ENCODE data around the gene CEP41.
"Not testable (repeated sequence)": the region's sequence is repeated elsewhere in the genome, so short reads cannot be mapped to it uniquely, and the experiment has no call there.

CEP41 gene

DNA sequence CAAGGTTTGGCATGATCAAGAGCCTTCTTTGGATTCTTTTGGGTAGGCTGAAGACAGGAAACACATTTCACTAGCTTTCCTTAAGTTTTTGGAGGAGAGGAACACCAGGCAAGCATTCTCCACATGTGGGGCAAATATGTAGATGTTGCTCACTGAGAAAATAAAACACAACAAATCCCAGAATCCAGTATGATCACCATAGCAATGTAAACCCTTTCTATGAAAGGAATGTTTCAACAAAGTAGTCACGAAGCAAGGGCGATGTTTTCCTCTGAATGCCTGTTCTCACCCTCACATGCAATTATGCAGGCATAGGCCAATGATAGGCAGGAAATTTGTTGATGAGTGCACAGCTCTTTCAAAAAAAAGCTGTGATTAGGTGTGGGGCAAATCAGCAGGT is 20.5 kb upstream of the CEP41 start:
- DNase-seq (ENCODE audit: low read depth in 2 of 2), result no peak

DNA sequence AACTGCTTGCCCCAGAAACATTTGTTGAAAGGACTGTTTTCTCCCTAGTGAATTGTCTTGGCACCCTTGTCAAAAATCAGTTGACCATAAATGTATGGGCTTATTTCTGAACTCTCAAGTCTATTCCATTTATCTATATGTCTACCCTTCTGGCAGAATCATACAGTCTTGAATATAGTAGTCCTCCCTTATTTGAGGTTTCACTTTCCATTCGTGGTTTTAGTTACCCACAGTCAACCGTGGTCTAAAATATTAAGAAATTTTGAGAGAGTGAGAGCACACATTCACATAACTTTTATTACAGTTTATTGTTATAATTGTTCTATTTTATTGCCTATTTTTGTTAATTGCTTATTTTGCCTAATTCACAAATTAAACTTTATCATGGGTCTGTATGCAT is 17.4 kb upstream of the CEP41 start:
- DNase-seq (ENCODE audit: low read depth in 2 of 2), result no peak

DNA sequence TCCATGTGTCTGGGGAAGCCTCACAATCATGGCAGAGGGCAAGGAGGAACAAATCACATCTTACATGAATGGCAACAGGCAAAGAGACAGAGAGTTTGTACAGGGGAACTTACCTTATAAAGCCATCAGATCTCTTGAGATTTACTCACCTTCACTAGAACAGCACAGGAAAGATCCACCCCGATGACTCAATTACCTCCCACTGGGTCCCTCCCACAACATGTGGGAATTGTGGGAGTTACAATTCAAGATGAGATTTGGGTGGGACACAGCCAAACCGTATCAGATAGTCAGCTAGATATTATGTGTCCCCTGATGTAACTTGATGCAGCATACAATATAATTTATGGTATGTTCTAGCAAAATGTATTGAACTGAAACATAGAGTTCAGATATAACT is 14.1 kb upstream of the CEP41 start:
- no peak for DNase-seq (ENCODE audit: low read depth in 2 of 2)

DNA sequence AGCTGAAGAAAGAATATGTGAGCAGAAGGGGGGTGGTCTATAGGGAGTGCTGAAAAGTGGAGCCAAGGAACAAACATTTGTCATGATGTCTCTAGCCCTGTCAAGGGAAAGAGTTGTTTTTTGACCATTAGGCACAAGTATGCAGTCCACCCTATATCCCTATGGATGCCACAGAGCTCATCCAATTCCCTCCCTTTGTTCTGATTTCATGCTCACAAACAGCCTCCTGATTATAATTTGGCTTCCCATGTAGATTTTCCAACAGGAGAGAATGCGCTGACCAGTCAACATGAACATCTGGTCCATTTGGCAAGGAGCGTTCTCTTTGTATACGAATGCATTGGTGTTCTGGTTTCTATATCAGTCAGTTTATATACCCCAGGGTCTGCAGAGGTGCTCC is 12.1 kb upstream of the CEP41 start:
- no peak for DNase-seq (ENCODE audit: low read depth in 2 of 2)

DNA sequence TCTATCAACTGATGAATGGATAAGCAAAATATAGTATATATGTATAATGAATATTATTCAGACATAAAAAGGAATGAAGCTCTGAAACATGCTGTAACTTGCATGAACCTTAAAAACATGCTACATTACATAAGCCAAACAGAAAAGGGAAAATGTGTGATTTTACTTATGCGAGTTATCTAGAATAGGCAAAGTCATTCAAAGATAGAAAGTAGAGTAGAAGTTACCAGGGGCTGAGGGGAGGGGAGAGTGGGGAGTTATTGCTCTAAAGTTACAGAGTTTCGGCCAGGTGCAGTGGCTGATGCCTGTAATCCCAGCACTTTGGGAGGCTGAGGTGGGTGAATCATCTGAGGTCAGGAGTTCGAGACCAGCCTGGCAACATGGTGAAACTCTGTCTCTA is 10.5 kb upstream of the CEP41 start:
- DNase-seq (ENCODE audit: low read depth in 2 of 2), result not testable (repeated sequence)

DNA sequence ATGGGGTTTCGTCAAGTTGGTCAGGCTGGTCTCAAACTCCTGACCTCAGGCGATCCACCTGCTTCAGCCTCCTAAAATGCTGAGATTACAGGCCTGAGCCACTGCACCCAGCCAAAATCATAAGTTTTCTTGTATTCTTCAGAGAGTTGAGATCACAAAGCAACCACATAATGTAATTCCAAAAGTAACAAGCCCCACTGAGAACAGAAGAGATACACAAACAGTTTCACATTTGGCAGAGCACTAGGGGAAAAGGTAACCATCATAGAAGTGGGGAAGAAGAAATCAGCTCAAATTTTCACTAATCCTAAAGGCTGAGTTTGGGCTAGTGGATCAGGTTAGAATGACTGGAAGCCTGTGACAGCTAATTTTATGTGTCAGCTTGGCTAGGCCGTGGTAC is 5.4 kb upstream of the CEP41 start:
- DNase-seq (ENCODE audit: low read depth in 2 of 2), result no peak

DNA sequence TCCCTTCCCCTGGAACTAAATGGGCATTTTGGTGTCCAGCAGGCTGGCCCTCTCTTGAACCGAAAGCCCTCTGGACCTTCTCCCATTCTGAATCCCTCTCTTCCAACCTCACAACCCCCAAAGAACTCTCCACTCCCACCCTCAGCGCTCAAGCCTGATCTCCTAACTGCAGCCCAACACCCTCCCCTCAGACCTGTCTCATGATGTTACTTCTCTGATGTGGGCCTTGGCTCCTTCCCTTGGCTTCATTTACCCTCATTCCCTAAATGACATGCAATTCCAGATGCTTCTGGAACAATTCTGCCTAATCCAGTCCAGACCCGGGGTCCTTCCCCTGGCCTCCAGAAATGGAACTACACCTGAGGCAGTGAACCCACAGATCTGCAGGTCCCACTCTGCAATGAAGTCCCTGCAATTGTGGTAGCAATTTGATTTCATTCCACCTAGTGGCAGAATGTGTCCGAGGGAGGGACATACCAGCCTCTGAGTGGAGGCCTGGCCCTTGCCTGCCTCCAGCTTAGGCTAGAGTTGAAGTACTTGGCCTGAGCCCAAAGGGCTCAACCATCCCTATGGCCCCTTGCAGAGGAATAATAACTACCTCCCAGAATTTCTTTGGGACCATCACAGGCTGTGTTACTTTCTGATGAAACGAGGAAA is 4.1 kb upstream of the CEP41 start:
- no peak for DNase-seq (ENCODE audit: low read depth in 2 of 2)

DNA sequence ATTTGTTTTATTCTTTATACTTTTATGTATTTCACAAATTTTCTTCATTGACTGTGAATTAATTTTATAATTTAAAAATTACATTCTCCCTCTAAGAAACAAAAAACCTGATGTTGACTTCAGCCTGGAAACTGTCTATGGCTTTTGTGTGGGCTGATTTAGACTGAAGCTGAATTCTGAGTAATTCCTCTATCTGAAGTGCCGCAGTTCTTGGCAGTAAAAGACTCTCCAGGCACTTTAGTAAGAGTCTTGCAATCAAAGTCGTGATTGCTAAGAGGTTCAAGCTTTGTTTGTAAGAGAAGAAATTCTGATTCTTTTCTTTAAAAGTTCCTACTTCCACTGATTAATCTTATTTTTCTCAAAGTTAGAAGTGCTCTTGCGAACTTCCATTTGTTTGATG is 3.4 kb upstream of the CEP41 start:
- DNase-seq (ENCODE audit: low read depth in 2 of 2), result no peak

DNA sequence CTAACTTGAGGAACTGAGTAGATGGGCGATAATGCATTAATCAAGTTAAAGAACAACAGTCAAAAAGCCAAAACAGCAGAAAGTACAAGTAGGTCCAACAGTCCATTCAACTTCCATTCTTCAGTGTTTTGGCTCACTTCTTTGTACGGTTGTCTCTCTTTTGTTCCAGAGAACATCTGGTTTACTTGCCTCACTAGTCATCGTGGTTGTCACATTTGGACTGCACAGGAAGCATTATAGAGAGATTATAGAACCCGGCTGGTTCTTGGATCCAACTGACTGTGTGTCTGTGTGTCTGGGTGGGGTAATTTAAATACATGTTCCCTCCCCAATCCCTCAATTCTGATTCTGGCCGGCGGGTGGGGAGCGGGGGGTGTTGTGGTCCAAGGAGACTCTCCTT is 1.8 kb upstream of the CEP41 start:
- DNase-seq (ENCODE audit: low read depth in 2 of 2), result no peak

DNA sequence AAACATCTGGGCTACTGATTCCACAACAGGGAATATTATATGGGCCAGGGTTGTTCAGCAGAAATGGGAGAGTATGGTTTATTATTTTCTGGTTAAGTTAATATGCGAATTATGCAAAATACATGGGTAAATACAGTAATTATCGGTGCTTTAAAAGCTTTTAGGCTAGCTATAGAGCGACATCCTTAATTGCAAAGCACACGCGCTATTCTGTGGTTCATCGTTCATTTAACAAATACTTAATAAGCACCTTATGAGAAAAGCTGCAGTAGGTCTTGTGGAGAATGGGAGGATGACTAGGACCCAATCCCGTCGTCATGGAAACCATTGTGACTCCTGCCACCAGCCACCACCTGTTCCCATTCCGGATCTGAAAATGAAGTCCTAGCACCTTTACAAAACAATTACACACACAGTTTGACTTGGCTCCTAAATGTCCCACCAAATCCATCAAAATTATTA is 623 bp upstream of the CEP41 start:
- DNase-seq (ENCODE audit: low read depth in 2 of 2), result no peak

DNA sequence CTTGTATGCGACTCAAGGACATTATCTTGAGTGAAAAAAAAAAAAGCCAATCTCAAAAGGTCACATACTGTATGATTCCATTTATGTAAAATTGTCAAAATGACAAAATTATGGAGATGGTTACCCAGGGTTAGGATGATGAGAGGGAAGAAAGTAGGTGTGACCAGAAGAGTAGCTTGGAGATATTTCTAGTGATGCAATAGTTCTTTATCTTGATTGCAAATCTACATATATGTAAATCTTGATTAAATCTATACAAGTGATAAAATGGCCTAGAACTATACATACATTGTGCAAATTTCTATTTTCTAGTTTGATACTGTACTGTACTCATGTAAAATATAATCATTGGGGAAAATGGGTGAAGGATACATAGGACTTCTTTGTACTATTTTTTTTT is 4.6 kb downstream of the CEP41 start:
- DNase-seq (ENCODE audit: low read depth in 2 of 2), result no peak

DNA sequence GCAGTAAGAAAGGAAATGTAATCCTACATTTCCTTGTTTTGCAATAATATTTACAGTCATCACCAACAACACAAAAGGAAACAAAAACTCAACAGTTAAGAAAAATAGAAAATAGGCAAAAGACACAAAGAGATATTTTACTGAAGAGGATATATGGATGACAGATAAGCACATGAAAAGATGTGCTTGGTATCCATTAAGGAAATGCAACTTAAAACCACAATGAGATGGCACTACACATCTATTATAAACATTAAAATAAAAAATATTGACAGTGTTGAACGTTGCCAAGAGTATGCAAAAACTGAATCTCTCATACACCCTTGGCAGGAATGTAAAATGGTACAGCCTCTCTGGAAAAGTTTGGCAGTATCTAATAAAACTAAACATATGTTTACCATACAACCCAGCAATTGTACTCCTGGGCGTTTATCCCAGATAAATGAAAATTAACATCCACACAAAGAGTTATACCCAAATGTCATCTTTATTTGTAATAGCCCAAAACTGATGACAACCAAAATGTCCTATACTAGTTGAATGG is 5.4 kb downstream of the CEP41 start:
- no peak for DNase-seq (ENCODE audit: low read depth in 2 of 2)

DNA sequence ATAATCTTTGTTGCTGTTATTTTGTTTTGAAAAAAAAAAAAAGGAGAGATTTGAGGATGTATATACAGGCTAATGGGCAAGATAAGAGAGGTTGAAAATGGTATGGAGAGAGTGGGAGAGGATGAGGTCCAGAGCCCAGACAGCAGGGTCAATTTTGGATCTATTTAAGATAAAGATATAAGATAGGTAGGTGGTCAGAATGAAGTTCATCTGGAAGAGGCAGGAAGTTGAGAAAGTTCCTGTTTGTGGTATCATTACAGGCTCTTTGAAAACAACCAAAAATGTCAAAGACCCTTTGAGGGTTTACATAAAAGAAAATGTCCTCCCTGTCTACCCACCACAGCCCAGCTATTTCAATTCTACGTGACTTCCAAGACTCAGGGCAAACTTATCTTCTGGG is 7.5 kb downstream of the CEP41 start:
- DNase-seq (ENCODE audit: low read depth in 2 of 2), result no peak

DNA sequence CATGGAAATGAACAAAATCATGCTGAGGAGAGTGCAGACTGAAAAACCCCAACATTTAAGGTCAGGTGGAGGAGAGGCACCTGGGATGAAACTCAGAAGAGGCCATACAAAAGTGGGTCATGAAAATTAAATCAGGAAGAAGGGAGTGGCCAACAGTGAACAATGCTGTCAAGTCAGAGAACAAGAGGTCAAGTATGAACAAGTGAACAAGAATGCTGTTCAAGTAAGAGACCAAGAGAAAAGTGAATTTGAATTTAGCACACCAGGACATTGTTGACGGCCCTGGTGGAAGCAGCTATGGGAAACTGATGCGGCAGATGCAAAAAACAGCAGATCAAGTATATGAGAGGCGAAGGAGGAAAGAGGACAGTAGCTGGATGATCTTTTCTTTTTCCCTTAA is 7.9 kb downstream of the CEP41 start:
- no peak for DNase-seq (ENCODE audit: low read depth in 2 of 2)

DNA sequence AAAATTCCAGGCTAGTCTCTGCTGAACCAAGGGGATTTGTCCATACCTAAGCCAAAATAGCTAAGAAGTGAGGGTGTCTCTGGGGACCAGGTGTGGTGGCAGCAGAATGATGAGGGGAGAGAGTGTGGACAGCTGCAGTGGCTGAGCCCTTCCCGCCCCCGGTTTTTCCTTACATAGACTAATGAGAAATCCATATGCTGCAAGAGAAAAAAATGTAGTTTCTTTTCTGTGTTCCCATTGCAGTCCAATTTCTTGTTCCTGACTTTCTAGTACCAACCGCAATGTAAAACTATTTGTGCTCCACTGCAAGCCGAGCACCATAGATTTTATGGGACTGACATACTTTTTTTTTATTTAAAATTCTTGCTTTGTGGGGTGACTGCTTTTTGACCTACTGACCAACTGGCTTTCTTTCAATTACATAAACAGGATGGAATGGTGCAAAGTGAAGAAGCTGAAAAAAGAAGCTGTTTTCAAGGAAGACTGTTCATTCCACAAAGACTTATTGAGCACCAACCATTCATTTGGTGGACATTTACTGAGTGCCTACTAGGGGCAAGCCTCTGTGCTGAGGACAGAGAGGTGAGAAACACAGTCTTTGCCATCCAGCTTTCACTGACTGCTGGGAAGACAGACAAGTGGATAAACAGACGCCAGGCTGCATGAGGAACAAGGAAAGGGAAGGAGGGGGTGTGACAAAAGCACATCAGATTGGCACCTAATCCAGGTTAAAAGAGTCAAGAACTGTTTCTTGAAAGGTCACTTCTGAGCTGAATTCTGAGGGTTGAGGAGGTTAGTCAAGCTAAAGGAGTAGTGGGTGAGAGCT is 9.8 kb downstream of the CEP41 start:
- no peak for DNase-seq (ENCODE audit: low read depth in 2 of 2)

DNA sequence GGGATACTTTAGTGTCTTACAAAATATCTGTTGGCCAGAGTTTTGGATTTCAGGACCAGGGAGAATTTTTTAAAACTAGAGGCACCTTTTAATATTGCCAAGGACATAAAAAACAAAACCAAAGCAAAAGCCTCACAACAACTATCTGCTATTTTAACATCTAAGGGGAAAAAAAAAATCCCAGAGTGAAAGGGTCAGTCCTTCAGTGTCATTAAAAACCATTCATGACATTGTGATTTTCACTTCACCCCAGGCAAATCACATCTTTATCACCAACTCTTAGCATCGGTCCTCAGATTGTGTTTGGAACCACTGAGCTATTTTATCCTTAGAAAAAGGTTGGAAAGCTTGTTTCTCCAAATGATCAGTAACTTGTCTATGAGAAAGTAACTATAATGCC is 10.7 kb downstream of the CEP41 start:
- DNase-seq (ENCODE audit: low read depth in 2 of 2), result no peak

DNA sequence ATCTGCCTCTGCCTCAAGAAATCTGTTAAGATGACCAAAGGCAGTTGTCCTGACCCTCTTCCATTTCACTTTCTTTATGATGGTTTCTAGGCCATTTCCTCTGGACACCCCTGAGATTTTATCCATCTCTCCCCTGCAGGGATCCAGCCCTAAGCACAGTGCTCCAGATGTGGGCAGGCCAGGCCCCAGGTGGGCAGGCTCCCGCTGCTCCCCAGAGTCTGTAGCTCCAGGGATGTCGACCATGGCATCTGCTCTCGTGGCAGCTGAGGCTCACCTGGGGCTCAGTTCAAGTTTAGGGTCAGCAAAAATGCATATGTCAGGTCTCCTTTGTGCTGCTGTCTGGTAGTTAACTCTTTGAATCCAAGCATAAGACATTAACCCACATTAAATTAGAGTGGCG is 11.8 kb downstream of the CEP41 start:
- no peak for DNase-seq (ENCODE audit: low read depth in 2 of 2)

DNA sequence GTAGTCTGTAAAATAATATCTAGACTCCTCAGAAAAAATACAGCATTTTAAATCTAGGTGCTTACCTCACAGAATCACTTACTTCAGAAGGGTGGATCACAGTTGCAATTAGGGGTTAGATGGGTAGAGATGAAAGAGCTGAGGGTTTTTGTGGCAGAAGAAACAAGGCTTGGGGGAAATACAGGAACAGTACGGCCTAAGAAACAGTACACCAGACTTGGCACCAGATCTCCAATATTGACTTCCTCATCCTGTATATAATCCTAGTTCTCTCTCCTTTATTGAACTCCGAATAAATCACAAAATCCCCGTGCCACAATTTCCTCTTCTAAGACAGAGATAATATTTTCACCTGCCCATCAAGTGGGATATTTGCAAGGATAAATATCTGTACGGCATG is 14.3 kb downstream of the CEP41 start:
- no peak for DNase-seq (ENCODE audit: low read depth in 2 of 2)

DNA sequence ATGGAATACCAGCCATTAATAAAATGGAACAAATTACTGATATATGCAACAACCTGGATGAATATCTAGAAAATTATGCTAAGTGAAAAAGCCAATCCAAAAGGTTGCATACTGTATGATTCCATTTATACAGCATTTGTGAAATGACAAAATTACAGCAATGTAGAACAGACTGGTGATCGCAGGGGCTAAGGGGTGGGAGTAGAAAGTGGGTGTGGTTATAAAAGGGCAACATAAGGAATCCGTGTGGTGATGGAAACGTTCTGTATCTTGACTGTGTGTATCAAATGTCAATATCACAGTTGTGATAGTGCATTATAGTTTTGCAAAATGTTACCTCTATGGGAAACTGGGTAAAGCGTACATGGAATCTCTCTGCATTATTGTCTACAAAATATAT is 15.0 kb downstream of the CEP41 start:
- no peak for DNase-seq (ENCODE audit: low read depth in 2 of 2)

DNA sequence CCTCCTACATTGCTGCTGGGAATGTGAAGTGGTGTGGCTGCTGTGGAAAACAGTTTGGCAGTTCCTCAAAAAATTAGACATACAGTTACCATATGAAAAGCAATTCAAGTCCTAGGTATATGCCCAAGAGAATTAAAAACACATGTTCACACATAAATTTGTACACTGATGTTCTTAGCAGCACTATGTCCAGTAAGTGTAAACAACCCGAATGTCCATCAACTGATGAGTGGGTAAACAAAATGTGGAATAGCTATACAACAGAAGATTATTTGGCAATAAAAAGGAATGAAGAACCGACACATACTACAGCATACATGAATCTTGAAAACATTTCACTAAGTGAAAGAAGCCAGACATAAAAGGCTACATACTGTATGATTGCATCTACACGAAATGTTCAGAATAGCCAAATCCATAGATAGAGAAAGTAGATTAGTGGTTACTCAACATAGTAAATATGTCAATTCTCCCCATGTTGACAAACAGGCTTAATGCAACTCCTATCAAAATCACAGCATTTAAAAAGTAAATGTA is 17.2 kb downstream of the CEP41 start:
- no peak for DNase-seq (ENCODE audit: low read depth in 2 of 2)

DNA sequence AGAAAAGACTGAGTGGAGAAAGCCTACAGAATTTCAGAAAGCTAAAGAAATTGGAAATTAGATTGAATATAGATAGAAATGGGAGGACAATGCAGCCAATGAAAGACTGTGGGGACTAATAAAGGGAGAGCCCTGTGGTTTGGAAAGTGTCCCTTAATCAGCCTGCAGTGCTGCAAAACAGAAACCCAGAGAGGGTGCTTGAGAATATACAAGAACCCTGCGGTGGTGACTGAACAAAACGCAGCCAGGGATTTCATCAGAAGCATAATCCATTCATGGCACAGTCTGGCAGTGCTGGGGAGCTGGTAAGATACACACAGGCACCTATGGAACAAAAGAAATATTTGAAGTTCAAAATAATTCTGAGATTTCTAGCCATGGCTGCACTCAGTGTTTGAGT is 19.1 kb downstream of the CEP41 start:
- no peak for DNase-seq (ENCODE audit: low read depth in 2 of 2)

DNA sequence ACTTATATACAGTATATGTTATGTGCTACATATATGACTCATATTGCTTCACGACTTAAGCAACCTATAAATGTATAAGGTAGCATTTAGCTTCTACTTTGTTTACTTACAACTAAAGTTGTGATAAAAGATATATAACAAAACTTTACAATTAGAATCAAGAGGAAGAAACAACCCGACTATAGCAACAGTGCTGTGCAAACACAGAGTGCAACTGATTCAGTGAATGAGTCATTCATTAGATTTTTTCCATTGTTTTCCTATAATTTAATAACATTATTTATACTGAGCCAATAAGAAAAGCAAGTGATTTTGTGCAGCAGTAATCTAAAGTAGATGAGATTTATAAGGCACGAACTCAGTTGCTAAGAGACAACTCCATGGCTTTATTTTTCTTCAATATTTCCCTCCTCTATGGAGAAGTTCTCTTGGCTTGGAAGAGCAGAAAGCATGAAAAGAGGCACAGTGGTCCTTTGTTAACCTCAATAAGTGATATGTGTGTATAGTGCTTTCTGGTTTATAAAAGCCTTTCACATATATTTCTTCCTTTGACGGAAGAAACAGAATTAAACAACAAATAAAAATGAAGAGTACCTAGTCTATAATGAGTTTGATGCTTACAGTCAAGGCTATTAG is 19.8 kb downstream of the CEP41 start:
- DNase-seq (ENCODE audit: low read depth in 2 of 2), result no peak

DNA sequence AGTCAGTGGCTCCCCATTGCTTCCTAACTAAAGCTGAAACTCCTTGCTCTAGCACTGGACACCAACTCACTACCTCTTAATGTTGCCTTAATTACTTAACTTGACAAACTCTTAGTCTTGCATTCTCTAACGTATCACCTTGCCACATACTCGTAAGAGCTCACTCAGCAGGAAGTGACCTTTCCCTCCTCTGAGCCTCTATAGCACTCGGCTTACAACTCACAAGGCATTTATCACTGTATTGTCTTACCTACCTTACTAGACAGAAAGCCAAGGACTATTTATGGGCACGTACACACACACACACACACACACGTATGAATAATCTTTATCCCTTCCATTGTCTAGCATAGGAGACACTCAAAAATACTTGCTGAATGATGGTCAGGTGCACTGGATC is 21.2 kb downstream of the CEP41 start:
- DNase-seq (ENCODE audit: low read depth in 2 of 2), result no peak
